ENCODE data around the gene TMEM214.

TMEM214 gene

DNA sequence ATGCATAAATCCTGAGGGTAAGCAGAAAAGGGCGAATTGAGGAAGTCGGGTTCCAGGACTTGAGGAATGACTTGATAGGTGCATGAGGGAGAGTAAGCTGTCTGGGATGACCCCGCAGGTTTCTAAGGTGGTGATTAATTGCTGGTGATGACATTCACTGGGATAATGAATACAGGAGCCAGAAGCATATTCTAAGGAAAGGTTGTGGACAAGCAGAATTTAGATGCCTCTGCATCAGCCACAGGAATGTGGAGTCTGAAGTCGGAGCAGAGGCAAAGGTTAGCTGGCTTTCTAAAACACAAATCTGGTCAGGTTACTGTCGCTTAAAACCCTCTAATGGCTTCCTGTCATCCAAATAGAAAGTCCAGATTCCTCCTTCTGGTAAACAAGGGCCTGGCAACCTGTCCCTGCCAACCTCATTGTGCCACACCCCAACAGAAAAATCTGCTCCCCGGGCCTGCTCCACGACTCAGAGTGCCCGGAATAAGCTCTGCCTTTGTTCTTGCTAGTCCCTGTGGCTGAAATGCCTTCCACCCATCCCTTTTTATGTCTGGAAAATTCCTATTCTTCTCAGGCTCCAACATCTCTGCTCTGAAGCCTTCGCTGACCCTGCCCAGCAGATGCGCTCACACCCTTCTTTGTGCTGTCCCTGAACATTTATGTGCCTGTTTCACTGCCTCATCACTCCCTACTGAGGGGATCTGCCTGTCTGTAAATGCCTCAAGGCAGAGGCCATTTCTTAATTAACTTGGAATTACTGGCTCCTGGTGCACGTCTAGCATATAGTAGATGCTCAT is 11.3 kb upstream of the TMEM214 start:
- no peak overlapping the region for H2AFZ ChIP-seq (ENCODE audit: low read length)
- H3K9ac ChIP-seq (ENCODE audit: low read depth, low read length, poor library complexity): no peak overlapping the region
- no peak overlapping the region for H3K14ac ChIP-seq (ENCODE audit: low read length)
- H3K27ac ChIP-seq (replicated peaks; ENCODE audit: low read length): no peak overlapping the region
- H2BK5ac ChIP-seq (ENCODE audit: low read length): no peak overlapping the region
- no peak for DNase-seq (ENCODE audit: low spot score)
- H3K4me1 ChIP-seq (ENCODE audit: control insufficient read depth in 2 of 2, insufficient read depth in 1 of 2, low read depth in 1 of 2, low read length in 2 of 2): peaks cover 1 to 16% of the 10 kb centered on the region in 2 donors
- WGBS, 2 donors (ENCODE audit: extremely low coverage in 2 of 2, insufficient read length in 2 of 2, insufficient replicate concordance in 1 of 2): no CpG with 5 or more reads among the region's 11 CpGs
- H2BK15ac ChIP-seq (ENCODE audit: low read length): no peak overlapping the region
- no peaks in the 10 kb centered on the region for H3K9me3 ChIP-seq (replicated peaks in 1 of 2; ENCODE audit: control insufficient read depth in 2 of 2, insufficient read depth in 1 of 2, low read depth in 1 of 2, low read length in 2 of 2)
- no peak overlapping the region for H3K4me2 ChIP-seq (ENCODE audit: insufficient read depth, low read length, poor library complexity, severe bottlenecking)
- H2BK12ac ChIP-seq (ENCODE audit: low read length): no peak overlapping the region
- no peak overlapping the region for H3K18ac ChIP-seq (ENCODE audit: low read length)
- H4K8ac ChIP-seq (ENCODE audit: low read depth, low read length): no peak overlapping the region
- peaks cover 4% of the 10 kb centered on the region for H3K79me1 ChIP-seq (ENCODE audit: low read depth, low read length)
- H3K27me3 ChIP-seq (ENCODE audit: control insufficient read depth in 3 of 3, insufficient read depth in 3 of 3, low read depth in 1 of 3, low read length in 3 of 3): no peaks in the 10 kb centered on the region
- H3K4ac ChIP-seq (ENCODE audit: low read length): no peak overlapping the region
- H3K23ac ChIP-seq (ENCODE audit: low read depth, low read length, poor library complexity): no peak overlapping the region
- H2BK120ac ChIP-seq (ENCODE audit: low read depth, low read length): no peak overlapping the region
- H2AK5ac ChIP-seq (ENCODE audit: low read depth, low read length): no peak overlapping the region
- no peak overlapping the region for H4K91ac ChIP-seq (ENCODE audit: low read depth, low read length, poor library complexity)
- H3K36me3 ChIP-seq (replicated peaks in 1 of 2; ENCODE audit: control insufficient read depth in 2 of 2, insufficient read depth in 2 of 2, low read length in 2 of 2): peaks cover 14 to 36% of the 10 kb centered on the region in 2 donors
- H3K4me3 ChIP-seq (ENCODE audit: low read length in 2 of 2): no peak overlapping the region

DNA sequence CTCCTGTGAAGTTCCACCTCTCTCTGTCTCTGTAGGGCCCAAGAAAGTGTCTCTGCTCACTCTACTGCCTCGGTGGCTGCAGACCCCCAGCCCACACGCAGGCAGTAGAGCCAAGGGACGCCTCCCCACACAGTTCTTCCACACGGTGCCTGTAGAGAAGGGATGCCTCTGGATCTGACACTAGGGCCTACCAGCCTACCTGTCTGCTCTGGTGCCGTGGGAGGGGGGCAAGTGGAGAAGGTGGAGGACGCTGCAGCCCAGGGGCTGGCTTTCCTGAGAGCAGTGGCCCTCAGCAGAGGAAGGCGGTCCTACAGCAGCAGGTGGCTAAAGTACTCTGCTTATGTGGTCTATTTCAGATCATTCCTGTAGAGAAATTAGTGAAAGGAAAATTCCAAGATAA is 9.0 kb upstream of the TMEM214 start:
- WGBS, 2 donors (ENCODE audit: extremely low coverage in 2 of 2, insufficient read length in 2 of 2, insufficient replicate concordance in 1 of 2): no CpG with 5 or more reads among the region's 7 CpGs

DNA sequence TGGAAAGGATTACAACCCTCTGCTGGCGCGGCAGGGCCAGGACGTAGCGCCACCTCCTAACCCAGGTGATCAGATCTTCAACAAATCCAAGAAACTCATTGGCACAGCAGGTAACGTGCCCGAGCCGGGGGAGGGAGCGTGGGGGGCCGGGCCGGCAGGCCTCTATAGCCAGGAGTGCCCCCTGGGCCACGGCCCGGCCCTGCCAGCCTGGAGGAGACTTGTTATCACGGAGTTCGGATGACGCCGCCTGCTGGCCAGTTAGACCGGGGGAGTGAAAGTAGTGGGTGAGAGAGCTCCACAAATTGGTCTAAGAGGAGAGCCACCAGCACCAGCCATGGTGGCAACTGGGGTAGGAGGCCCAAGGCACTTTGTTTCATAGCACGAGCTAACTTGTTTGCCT is 8.6 kb upstream of the TMEM214 start:
- H2BK15ac ChIP-seq (ENCODE audit: low read length): no peak overlapping the region
- DNase-seq (ENCODE audit: low spot score): no peak
- no peak overlapping the region for H4K8ac ChIP-seq (ENCODE audit: low read depth, low read length)
- no peaks in the 10 kb centered on the region for H3K27me3 ChIP-seq (ENCODE audit: control insufficient read depth in 3 of 3, insufficient read depth in 3 of 3, low read depth in 1 of 3, low read length in 3 of 3)
- WGBS, 2 donors (ENCODE audit: extremely low coverage in 2 of 2, insufficient read length in 2 of 2, insufficient replicate concordance in 1 of 2): no CpG with 5 or more reads among the region's 18 CpGs
- no peak overlapping the region for H3K18ac ChIP-seq (ENCODE audit: low read length)
- no peak overlapping the region for H4K91ac ChIP-seq (ENCODE audit: low read depth, low read length, poor library complexity)
- H3K4ac ChIP-seq (ENCODE audit: low read length): no peak overlapping the region
- no peak overlapping the region for H3K9ac ChIP-seq (ENCODE audit: low read depth, low read length, poor library complexity)
- peak overlapping the region; percentile 1 for H2AK5ac ChIP-seq (ENCODE audit: low read depth, low read length)
- no peak overlapping the region for H2BK120ac ChIP-seq (ENCODE audit: low read depth, low read length)
- H3K27ac ChIP-seq (replicated peaks; ENCODE audit: low read length): no peak overlapping the region
- H3K4me1 ChIP-seq (ENCODE audit: control insufficient read depth in 2 of 2, insufficient read depth in 1 of 2, low read depth in 1 of 2, low read length in 2 of 2): peaks cover 1 to 16% of the 10 kb centered on the region in 2 donors
- H3K9me3 ChIP-seq (replicated peaks in 1 of 2; ENCODE audit: control insufficient read depth in 2 of 2, insufficient read depth in 1 of 2, low read depth in 1 of 2, low read length in 2 of 2): no peaks in the 10 kb centered on the region
- no peak overlapping the region for H3K4me2 ChIP-seq (ENCODE audit: insufficient read depth, low read length, poor library complexity, severe bottlenecking)
- H3K4me3 ChIP-seq (ENCODE audit: low read length in 2 of 2): no peak overlapping the region
- no peak overlapping the region for H2BK5ac ChIP-seq (ENCODE audit: low read length)
- no peak overlapping the region for H2BK12ac ChIP-seq (ENCODE audit: low read length)
- peaks cover 16 to 53% of the 10 kb centered on the region in 2 donors for H3K36me3 ChIP-seq (replicated peaks in 1 of 2; ENCODE audit: control insufficient read depth in 2 of 2, insufficient read depth in 2 of 2, low read length in 2 of 2)
- no peak overlapping the region for H3K14ac ChIP-seq (ENCODE audit: low read length)
- no peak overlapping the region for H3K23ac ChIP-seq (ENCODE audit: low read depth, low read length, poor library complexity)
- H2AFZ ChIP-seq (ENCODE audit: low read length): no peak overlapping the region
- H3K79me1 ChIP-seq (ENCODE audit: low read depth, low read length): peaks cover 7% of the 10 kb centered on the region

More for the DNA sequence above, 9.0 kb upstream of the TMEM214 start:
- H3K4ac ChIP-seq (ENCODE audit: low read length): no peak overlapping the region
- peaks cover 1 to 16% of the 10 kb centered on the region in 2 donors for H3K4me1 ChIP-seq (ENCODE audit: control insufficient read depth in 2 of 2, insufficient read depth in 1 of 2, low read depth in 1 of 2, low read length in 2 of 2)
- H3K14ac ChIP-seq (ENCODE audit: low read length): no peak overlapping the region
- no peaks in the 10 kb centered on the region for H3K9me3 ChIP-seq (replicated peaks in 1 of 2; ENCODE audit: control insufficient read depth in 2 of 2, insufficient read depth in 1 of 2, low read depth in 1 of 2, low read length in 2 of 2)
- peak overlapping the region in 1 of 2 donors; percentile 13 for H3K4me3 ChIP-seq (ENCODE audit: low read length in 2 of 2)
- H3K79me1 ChIP-seq (ENCODE audit: low read depth, low read length): peaks cover 7% of the 10 kb centered on the region
- no peak overlapping the region for H3K18ac ChIP-seq (ENCODE audit: low read length)
- no peak overlapping the region for H3K4me2 ChIP-seq (ENCODE audit: insufficient read depth, low read length, poor library complexity, severe bottlenecking)
- no peaks in the 10 kb centered on the region for H3K27me3 ChIP-seq (ENCODE audit: control insufficient read depth in 3 of 3, insufficient read depth in 3 of 3, low read depth in 1 of 3, low read length in 3 of 3)
- H4K8ac ChIP-seq (ENCODE audit: low read depth, low read length): no peak overlapping the region
- H3K36me3 ChIP-seq (replicated peaks in 1 of 2; ENCODE audit: control insufficient read depth in 2 of 2, insufficient read depth in 2 of 2, low read length in 2 of 2): peaks cover 14 to 49% of the 10 kb centered on the region in 2 donors
- no peak overlapping the region for H2AFZ ChIP-seq (ENCODE audit: low read length)
- H3K27ac ChIP-seq (replicated peaks; ENCODE audit: low read length): no peak overlapping the region
- no peak overlapping the region for H3K23ac ChIP-seq (ENCODE audit: low read depth, low read length, poor library complexity)
- no peak overlapping the region for H2BK12ac ChIP-seq (ENCODE audit: low read length)
- H2BK120ac ChIP-seq (ENCODE audit: low read depth, low read length): no peak overlapping the region
- no peak overlapping the region for H2BK5ac ChIP-seq (ENCODE audit: low read length)
- no peak overlapping the region for H2AK5ac ChIP-seq (ENCODE audit: low read depth, low read length)
- no peak overlapping the region for H2BK15ac ChIP-seq (ENCODE audit: low read length)
- no peak for DNase-seq (ENCODE audit: low spot score)
- H4K91ac ChIP-seq (ENCODE audit: low read depth, low read length, poor library complexity): no peak overlapping the region
- H3K9ac ChIP-seq (ENCODE audit: low read depth, low read length, poor library complexity): no peak overlapping the region

DNA sequence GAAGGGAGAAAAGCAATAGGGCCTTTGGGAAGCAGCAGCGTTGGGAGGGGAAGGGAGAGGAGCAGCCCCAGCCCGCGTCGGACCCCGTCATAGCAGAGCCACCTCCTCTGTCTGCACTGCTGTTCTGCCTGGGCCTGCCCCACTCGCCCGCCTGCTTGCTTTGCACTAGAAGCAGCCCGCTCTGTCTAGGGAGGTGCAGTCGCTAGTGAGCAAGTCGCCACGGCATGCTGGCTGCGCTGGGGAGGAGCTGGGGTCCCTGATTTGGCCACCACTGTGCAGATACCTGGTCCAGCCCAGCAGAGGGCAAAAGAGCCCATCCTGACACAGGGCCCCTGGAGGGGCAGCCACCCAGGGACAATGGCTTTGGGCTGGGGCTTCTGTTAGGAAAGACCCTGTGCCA is 8.0 kb upstream of the TMEM214 start:
- Histone ChIP-seq H3K18ac (ENCODE audit: low read length) (peak overlapping the region; percentile 46), H3K9me3 (replicated peaks in 1 of 2; ENCODE audit: control insufficient read depth in 2 of 2, insufficient read depth in 1 of 2, low read depth in 1 of 2, low read length in 2 of 2) (no peaks in the 10 kb centered on the region), H2BK120ac (ENCODE audit: low read depth, low read length) (no peak overlapping the region), H3K4me2 (ENCODE audit: insufficient read depth, low read length, poor library complexity, severe bottlenecking) (no peak overlapping the region), H3K4me3 (ENCODE audit: low read length in 2 of 2) (no peak overlapping the region), H3K23ac (ENCODE audit: low read depth, low read length, poor library complexity) (no peak overlapping the region), H3K79me1 (ENCODE audit: low read depth, low read length) (peaks cover 7% of the 10 kb centered on the region), H3K4me1 (ENCODE audit: control insufficient read depth in 2 of 2, insufficient read depth in 1 of 2, low read depth in 1 of 2, low read length in 2 of 2) (peaks cover 1 to 16% of the 10 kb centered on the region in 2 donors), H4K8ac (ENCODE audit: low read depth, low read length) (no peak overlapping the region), H2AFZ (ENCODE audit: low read length) (no peak overlapping the region), H3K27me3 (ENCODE audit: control insufficient read depth in 3 of 3, insufficient read depth in 3 of 3, low read depth in 1 of 3, low read length in 3 of 3) (no peaks in the 10 kb centered on the region), H3K27ac (replicated peaks; ENCODE audit: low read length) (no peak overlapping the region), H3K14ac (ENCODE audit: low read length) (no peak overlapping the region), H2BK12ac (ENCODE audit: low read length) (no peak overlapping the region), H4K91ac (ENCODE audit: low read depth, low read length, poor library complexity) (no peak overlapping the region), H2AK5ac (ENCODE audit: low read depth, low read length) (no peak overlapping the region), H3K9ac (ENCODE audit: low read depth, low read length, poor library complexity) (peak overlapping the region; percentile 66), H2BK15ac (ENCODE audit: low read length) (no peak overlapping the region), H2BK5ac (ENCODE audit: low read length) (no peak overlapping the region), H3K36me3 (replicated peaks in 1 of 2; ENCODE audit: control insufficient read depth in 2 of 2, insufficient read depth in 2 of 2, low read length in 2 of 2) (peaks cover 18 to 57% of the 10 kb centered on the region in 2 donors), H3K4ac (ENCODE audit: low read length) (no peak overlapping the region)
- no peak for DNase-seq (ENCODE audit: low spot score)
- no CpG with 5 or more reads among the region's 12 CpGs for WGBS, 2 donors (ENCODE audit: extremely low coverage in 2 of 2, insufficient read length in 2 of 2, insufficient replicate concordance in 1 of 2)

Data from neuronal stem cell (in vitro differentiated cells).